Calu3 (cell line): Measurements from ENCODE around the gene TDRD7. TPM values are rescaled to one million over a fixed set of nuclear protein-coding genes. Genes with fewer than 3 reads are reported as not detected.

ENCODE experiments used
- BruUV-seq: library from RNA; stranded (reverse); fragments of 400-500 nt; replicated peaks from 2 replicates; lab custom pipeline; 2021; lab: Mats Ljungman, UMichigan
- CTCF ChIA-PET: fragments of 300-600 bp; sonication (Branson Sonifier 250); formaldehyde crosslinking; loops from one replicate; lab custom pipeline; 2022; ENCODE audit warnings: antibody characterized with exemption; lab: Charles Lee
- DNase-seq: peaks from one replicate; pipeline ENCODE4 v3.0.0; 2022
- H3K27ac Mint-ChIP-seq: one replicate; pipeline ENCODE4 v1.8.0; 2022; ENCODE audit warnings: mixed read lengths; ENCODE audit not compliant: unreplicated experiment
- H3K27me3 Mint-ChIP-seq: one replicate; pipeline ENCODE4 v1.8.0; 2022; ENCODE audit warnings: mixed read lengths; ENCODE audit not compliant: unreplicated experiment
- H3K36me3 Mint-ChIP-seq: one replicate; pipeline ENCODE4 v1.8.0; 2022; ENCODE audit warnings: mild to moderate bottlenecking, moderate library complexity, mixed read lengths; ENCODE audit not compliant: insufficient read depth, unreplicated experiment
- H3K4me1 Mint-ChIP-seq: one replicate; pipeline ENCODE4 v1.8.0; 2022; ENCODE audit warnings: mild to moderate bottlenecking, low read depth, mixed read lengths; ENCODE audit not compliant: unreplicated experiment
- H3K4me3 Mint-ChIP-seq: one replicate; pipeline ENCODE4 v1.8.0; 2022; ENCODE audit warnings: mild to moderate bottlenecking, low read depth, moderate library complexity, mixed read lengths; ENCODE audit not compliant: unreplicated experiment
- H3K9me3 Mint-ChIP-seq: one replicate; pipeline ENCODE4 v1.8.0; 2022; ENCODE audit warnings: low read depth, mixed read lengths; ENCODE audit not compliant: unreplicated experiment
- intact Hi-C: fragments of 100-400 bp; cut with micrococcal nuclease; formaldehyde crosslinking; loops from one replicate; pipeline ENCODE4 v1.10.0; 2022; ENCODE audit not compliant: unreplicated experiment
- total RNA-seq: library from RNA; stranded (reverse); gene quantifications from 2 replicates; pipeline ENCODE4 v1.2.3, GENCODE V29; 2022
- TF ChIP-seq, protein P1 (sequence below): fragments of 200-600 bp; IDR thresholded peaks from one replicate; pipeline ENCODE4 v1.8.0; 2022; ENCODE audit warnings: antibody characterized with exemption; ENCODE audit not compliant: unreplicated experiment

Gene TDRD7
- total RNA-seq, 1 experiment from 2014 or later = 15.5 TPM

- no peaks in the 10 kb centered on the region for H3K9me3 Mint-ChIP-seq
- no peaks in the 10 kb centered on the region for H3K27me3 Mint-ChIP-seq
- CTCF ChIA-PET = no interaction called here
- intact Hi-C loops = no loop called here
- no peak overlapping the region for H3K4me3 Mint-ChIP-seq
- H3K4me1 Mint-ChIP-seq = peaks cover 3% of the 10 kb centered on the region
- TF ChIP-seq, protein P1, sequence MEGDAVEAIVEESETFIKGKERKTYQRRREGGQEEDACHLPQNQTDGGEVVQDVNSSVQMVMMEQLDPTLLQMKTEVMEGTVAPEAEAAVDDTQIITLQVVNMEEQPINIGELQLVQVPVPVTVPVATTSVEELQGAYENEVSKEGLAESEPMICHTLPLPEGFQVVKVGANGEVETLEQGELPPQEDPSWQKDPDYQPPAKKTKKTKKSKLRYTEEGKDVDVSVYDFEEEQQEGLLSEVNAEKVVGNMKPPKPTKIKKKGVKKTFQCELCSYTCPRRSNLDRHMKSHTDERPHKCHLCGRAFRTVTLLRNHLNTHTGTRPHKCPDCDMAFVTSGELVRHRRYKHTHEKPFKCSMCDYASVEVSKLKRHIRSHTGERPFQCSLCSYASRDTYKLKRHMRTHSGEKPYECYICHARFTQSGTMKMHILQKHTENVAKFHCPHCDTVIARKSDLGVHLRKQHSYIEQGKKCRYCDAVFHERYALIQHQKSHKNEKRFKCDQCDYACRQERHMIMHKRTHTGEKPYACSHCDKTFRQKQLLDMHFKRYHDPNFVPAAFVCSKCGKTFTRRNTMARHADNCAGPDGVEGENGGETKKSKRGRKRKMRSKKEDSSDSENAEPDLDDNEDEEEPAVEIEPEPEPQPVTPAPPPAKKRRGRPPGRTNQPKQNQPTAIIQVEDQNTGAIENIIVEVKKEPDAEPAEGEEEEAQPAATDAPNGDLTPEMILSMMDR = no peak
- DNase-seq = no peak
- no peak overlapping the region for H3K27ac Mint-ChIP-seq
- H3K36me3 Mint-ChIP-seq = no peaks in the 10 kb centered on the region
- no TSS peak for BruUV-seq
Observed at GRCh38 chr9:97431549-97432143, 19.8 kb downstream of the TDRD7 start.

DNA sequence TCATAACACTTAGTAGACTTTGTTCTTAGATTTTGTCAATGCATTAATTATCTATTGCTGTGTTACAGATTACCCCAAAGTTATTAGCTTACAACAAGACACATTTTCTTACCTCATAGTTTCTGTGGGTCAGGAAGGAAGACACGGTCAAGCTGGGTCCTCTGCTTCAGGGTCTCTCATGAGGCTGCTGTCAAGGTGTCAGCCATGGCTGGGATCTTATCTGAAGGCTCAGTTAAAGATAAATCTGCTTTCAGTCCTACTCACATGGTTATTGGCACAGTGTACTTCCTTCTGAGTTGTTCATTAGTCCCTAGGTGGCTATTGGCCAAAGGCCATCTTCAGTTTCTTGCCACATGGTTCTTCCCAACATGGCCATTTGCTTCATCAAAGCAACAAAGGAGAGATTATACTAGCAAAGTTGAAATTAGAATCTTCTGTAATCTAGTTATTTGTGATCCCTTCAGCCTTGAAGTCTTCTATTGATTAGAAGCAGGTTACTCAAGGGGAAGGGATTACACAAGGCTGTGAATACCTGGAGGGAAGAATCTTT, 25.2 kb downstream of the TDRD7 start:
- Mint-ChIP-seq H3K9me3 (no peaks in the 10 kb centered on the region), H3K36me3 (no peaks in the 10 kb centered on the region), H3K27me3 (no peaks in the 10 kb centered on the region), H3K4me1 (peaks cover 17% of the 10 kb centered on the region), H3K4me3 (no peak overlapping the region), H3K27ac (no peak overlapping the region)
- TF ChIP-seq, protein P1 = no peak
- intact Hi-C loops = no loop called here
- BruUV-seq = no TSS peak
- CTCF ChIA-PET = no interaction called here
- peak; percentile 3 for DNase-seq

GRCh38 chr9:97438257-97438656, 26.4 kb downstream of the TDRD7 start:
- no peak for DNase-seq
- Mint-ChIP-seq H3K9me3 (no peaks in the 10 kb centered on the region), H3K27ac (no peak overlapping the region), H3K36me3 (no peaks in the 10 kb centered on the region), H3K27me3 (no peaks in the 10 kb centered on the region), H3K4me3 (no peak overlapping the region), H3K4me1 (peaks cover 17% of the 10 kb centered on the region)
- CTCF ChIA-PET = no interaction called here
- intact Hi-C loops = no loop called here
- TF ChIP-seq, protein P1 = no peak
- no TSS peak for BruUV-seq

DNA sequence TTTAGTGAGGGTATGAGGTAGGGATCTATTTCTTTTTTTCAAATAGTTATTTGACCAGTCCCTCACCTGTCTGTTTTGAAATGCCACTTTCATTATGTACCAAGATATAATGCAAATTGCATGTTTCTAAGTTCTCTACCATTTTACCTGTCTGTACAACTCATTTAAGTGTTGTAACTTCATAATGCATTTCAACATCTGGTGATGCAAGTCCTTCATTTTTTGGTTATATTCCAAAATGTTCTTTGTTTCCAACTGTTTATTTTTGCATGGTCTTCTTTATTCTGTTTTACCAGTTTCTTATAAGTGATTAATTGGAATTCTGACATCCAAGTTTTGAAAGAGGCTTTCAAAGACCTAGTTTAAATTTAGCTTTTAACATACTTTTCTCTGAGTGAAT, 26.8 kb downstream of the TDRD7 start:
- no peaks in the 10 kb centered on the region for H3K27me3 Mint-ChIP-seq
- no peak for DNase-seq
- H3K9me3 Mint-ChIP-seq = no peaks in the 10 kb centered on the region
- intact Hi-C loops = no loop called here
- H3K4me3 Mint-ChIP-seq = no peak overlapping the region
- no TSS peak for BruUV-seq
- H3K27ac Mint-ChIP-seq = no peak overlapping the region
- H3K4me1 Mint-ChIP-seq = peaks cover 17% of the 10 kb centered on the region
- no peaks in the 10 kb centered on the region for H3K36me3 Mint-ChIP-seq
- TF ChIP-seq, protein P1 = no peak
- CTCF ChIA-PET = no interaction called here
